HL-60/S4 (cell line): ENCODE results near the gene SLC15A1.

ENCODE experiments used
- in situ Hi-C: fragments of 300-500 bp; cut with MboI; formaldehyde crosslinking; loops from 2 replicates; pipeline ENCODE4 v1.14.3; 2022; ENCODE audit warnings: low sequenced_read_pairs

SLC15A1 gene

GRCh38 chr13:98710521-98710920 lies 42.0 kb downstream of the SLC15A1 start:
- in situ Hi-C loops: no loop called here

- in situ Hi-C loops: no loop called here
Observed at GRCh38 chr13:98707281-98707999, 45.0 kb downstream of the SLC15A1 start.

GRCh38 chr13:98706446-98707110 lies 45.9 kb downstream of the SLC15A1 start:
- in situ Hi-C loops: no loop called here

- in situ Hi-C loops: no loop called here
Observed at GRCh38 chr13:98697791-98698190, 54.7 kb downstream of the SLC15A1 start.

- in situ Hi-C loops: no loop called here
Observed at GRCh38 chr13:98693756-98694155, 58.7 kb downstream of the SLC15A1 start.

GRCh38 chr13:98691360-98691759 lies 61.1 kb downstream of the SLC15A1 start:
- in situ Hi-C loops: no loop called here

GRCh38 chr13:98690348-98691022 lies 62.0 kb downstream of the SLC15A1 start:
- in situ Hi-C loops: no loop called here

GRCh38 chr13:98689347-98689968 lies 63.0 kb downstream of the SLC15A1 start:
- in situ Hi-C loops: no loop called here

GRCh38 chr13:98688373-98688772 lies 64.1 kb downstream of the SLC15A1 start:
- in situ Hi-C loops: no loop called here

GRCh38 chr13:98687319-98687718 lies 65.2 kb downstream of the SLC15A1 start:
- in situ Hi-C loops: no loop called here

- in situ Hi-C loops: no loop called here
Observed at GRCh38 chr13:98686270-98686669, 66.2 kb downstream of the SLC15A1 start.

- in situ Hi-C loops: no loop called here
Observed at GRCh38 chr13:98685146-98685545, 67.3 kb downstream of the SLC15A1 start.

GRCh38 chr13:98681049-98681448 lies 71.4 kb downstream of the SLC15A1 start:
- in situ Hi-C loops: no loop called here

GRCh38 chr13:98678741-98679140 lies 73.7 kb downstream of the SLC15A1 start:
- in situ Hi-C loops: no loop called here

GRCh38 chr13:98677398-98677797 lies 75.1 kb downstream of the SLC15A1 start:
- in situ Hi-C loops: no loop called here

- in situ Hi-C loops: no loop called here
Observed at GRCh38 chr13:98676239-98676638, 76.2 kb downstream of the SLC15A1 start.

- in situ Hi-C loops: no loop called here
Observed at GRCh38 chr13:98675837-98676236, 76.6 kb downstream of the SLC15A1 start.

- in situ Hi-C loops: no loop called here
Observed at GRCh38 chr13:98675066-98675465, 77.4 kb downstream of the SLC15A1 start.

- in situ Hi-C loops: loop anchor here (25.0 kb wide), 1 partner anchor 811 kb away; no protein-coding TSS in a partner anchor
Observed at GRCh38 chr13:98672947-98673613, 79.4 kb downstream of the SLC15A1 start.

GRCh38 chr13:98668155-98668554 lies 84.3 kb downstream of the SLC15A1 start:
- in situ Hi-C loops: loop anchor here (25.0 kb wide), 1 partner anchor 806 kb away; no protein-coding TSS in a partner anchor

GRCh38 chr13:98665638-98665995 lies 86.9 kb downstream of the SLC15A1 start:
- in situ Hi-C loops: loop anchor here (25.0 kb wide), 1 partner anchor 803 kb away; no protein-coding TSS in a partner anchor
